Measurements from ENCODE around the gene YWHAG. TPM values are rescaled to one million over a fixed set of nuclear protein-coding genes. Genes with fewer than 3 reads are reported as not detected.

Gene YWHAG
- total and polyA plus RNA-seq, 9 of the 15 experiments (the other 6 are each of a cell fraction or from before 2014, with no cell fraction given): 30.4 to 246 (median 94.5) TPM

DNA sequence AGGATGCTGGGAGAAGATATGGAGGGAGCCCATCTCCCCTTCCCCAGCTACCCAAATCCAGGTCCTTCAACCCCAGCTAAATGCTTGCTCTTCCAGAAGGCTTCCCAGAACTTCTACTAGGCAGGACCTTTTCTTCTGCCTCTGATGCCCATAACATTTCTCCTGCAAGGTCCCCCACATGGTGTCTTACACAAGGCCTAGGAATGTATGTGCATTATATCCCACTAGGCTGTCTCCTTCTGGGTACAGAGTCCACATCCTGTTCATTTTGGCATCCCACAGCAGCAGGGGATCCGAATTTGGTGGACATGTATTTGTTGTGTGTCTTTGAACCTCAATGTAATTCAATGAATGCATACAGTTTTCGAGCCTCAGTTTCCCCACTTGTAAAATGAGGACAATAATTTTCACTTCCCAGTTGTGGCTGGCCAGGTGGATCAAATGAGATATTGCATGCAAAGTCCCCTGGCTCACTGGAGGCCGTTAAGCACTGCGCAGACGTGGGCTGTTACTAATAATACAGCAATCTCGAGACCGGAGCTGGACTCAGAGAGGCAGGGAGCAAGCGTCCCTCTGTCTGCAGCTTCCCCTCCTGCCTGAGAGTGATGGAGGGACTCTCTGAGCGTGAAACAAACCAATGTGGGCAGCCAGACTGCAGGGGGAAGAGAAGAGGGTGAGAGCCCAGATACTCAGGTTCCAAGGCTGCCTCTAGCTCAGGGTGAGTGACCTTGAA lies 18.6 kb upstream of the YWHAG start:
- no peak for FAIRE-seq
- no peaks in the 10 kb centered on the region for H4K20me1 ChIP-seq (replicated peaks; ENCODE audit: control insufficient read depth, insufficient read depth, low read length)
- no peaks in the 10 kb centered on the region for H3K9me1 ChIP-seq (ENCODE audit: control insufficient read depth, insufficient read depth, low read length)
- no peak overlapping the region for H3K27ac ChIP-seq (ENCODE audit: extremely low read depth, low read depth, low read length)
- no peak for ATAC-seq
- H3K36me3 ChIP-seq (ENCODE audit: control insufficient read depth, insufficient read depth, low read length): no peaks in the 10 kb centered on the region
- intact Hi-C loops (cut with micrococcal nuclease) (no loop called here), in situ Hi-C loops (cut with MboI) (no loop called here)
- BruUV-seq (replicated peaks): no TSS peak
- peak overlapping the region; percentile 70 for H2AFZ ChIP-seq (ENCODE audit: low read depth, low read length)
- no peak overlapping the region for H3K4me3 ChIP-seq
- TF ChIP-seq, protein P1, sequence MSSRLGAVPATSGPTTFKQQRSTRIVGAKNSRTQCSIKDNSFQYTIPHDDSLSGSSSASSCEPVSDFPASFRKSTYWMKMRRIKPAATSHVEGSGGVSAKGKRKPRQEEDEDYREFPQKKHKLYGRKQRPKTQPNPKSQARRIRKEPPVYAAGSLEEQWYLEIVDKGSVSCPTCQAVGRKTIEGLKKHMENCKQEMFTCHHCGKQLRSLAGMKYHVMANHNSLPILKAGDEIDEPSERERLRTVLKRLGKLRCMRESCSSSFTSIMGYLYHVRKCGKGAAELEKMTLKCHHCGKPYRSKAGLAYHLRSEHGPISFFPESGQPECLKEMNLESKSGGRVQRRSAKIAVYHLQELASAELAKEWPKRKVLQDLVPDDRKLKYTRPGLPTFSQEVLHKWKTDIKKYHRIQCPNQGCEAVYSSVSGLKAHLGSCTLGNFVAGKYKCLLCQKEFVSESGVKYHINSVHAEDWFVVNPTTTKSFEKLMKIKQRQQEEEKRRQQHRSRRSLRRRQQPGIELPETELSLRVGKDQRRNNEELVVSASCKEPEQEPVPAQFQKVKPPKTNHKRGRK (tag; IDR thresholded peaks at IDR 0.05): 0 out of 2 replicates have a peak, but pooled peaks have one; percentile 50
- 0 out of 4 replicates have a peak, but pooled peaks of 1 of the 2 experiments have one; percentile 25 for TF ChIP-seq NRF1 (conservative IDR thresholded peaks at IDR 0.05 in 1 of 2, IDR thresholded peaks at IDR 0.05 in 1 of 2)
- TF ChIP-seq SRSF9 (IDR thresholded peaks at IDR 0.05; ENCODE audit: borderline replicate concordance, low read depth, low read length): no peak
- H3K9ac ChIP-seq (ENCODE audit: insufficient read depth in 1 of 2, low read depth in 2 of 2, low read length in 2 of 2): 0 out of 4 replicates have a peak overlapping the region, but pooled peaks of 1 of the 2 experiments have one; percentile 2
- 0 out of 3 replicates have a peak, but pooled peaks cover 2% of the 10 kb centered on the region for H3K79me2 ChIP-seq (ENCODE audit: control insufficient read depth, insufficient read depth, low read length)
- ChIA-PET CTCF (ENCODE audit: low intra/inter-chr PET ratio) (interaction anchor here (0.6 kb wide), 1 partner anchor 346 kb away, joined by 3 read pairs; no protein-coding TSS in a partner anchor), POLR2A (interaction anchor here (0.7 to 1.7 kb wide), 3 partner anchors 9 to 29 kb away, joined by 4 to 10 read pairs (median 5); no protein-coding TSS in a partner anchor)
- no peak for DNase-seq (ENCODE audit: extremely low read depth in 1 of 4, low spot score in 3 of 4)
- H3K27me3 ChIP-seq (ENCODE audit: control insufficient read depth in 2 of 2, insufficient read depth in 2 of 2, low read length in 2 of 2): no peaks in the 10 kb centered on the region
- no peaks in the 10 kb centered on the region for H3K9me3 ChIP-seq (replicated peaks; ENCODE audit: control insufficient read depth, insufficient read depth, low read depth, low read length)
- H3K4me1 ChIP-seq (replicated peaks in 1 of 2; ENCODE audit: control insufficient read depth in 2 of 2, insufficient read depth in 2 of 2, low read length in 2 of 2): peaks cover 48% of the 10 kb centered on the region in 2 experiments
- H3K4me2 ChIP-seq (ENCODE audit: insufficient read depth, low read length): no peak overlapping the region; the same call in 1 of the 2 replicates
- WGBS (ENCODE audit: insufficient coverage, low coverage, missing lambda C conversion rate): 51% methylated on average over 9 of the region's 9 CpGs
